ENCODE measurements around the gene SEMA3F.

SEMA3F gene

DNA sequence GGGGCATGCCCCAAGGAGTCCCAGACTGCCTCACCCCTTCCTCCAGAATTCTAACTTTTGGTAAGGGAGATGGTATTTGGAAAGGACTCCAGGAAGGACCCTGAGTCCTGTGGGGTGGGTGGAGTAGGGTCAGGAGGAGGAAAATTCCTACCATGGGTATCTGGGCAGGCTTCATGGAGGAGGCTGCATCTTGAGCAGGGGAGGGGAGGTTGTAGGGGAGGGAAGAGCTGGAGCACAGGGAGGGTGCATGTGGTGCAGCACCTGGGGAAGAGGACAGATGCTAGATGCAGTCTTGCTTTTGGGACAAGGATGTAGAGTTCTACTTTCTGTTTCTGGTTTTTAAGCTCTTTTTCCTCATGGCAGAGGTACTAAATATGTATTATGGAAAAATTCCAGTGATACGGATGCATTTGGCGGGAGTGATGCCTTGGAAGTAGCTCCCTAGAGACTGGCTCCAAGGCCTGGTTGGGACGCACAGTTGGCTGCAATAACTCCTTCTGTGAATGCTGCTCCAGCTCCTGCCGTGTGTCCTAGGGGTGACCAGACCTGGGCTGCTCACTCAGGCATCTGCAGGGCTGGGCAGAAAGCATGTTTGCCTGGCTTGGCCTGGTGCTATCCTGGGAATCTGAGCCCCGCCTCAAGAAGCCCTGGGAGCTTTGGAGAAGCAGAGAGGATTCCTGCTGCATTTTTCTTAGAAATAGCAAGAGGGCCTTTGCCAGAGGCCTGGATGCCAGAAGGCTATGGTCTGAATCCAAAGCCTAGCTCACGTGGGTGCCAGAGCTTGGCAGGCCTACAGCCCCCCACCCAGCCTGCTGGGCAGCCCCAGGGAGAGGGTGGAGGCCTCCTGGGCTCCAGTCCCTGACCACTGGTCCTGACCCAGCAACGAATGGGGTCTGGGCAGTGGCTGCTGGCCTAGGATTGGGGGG, 10.1 kb downstream of the SEMA3F start:
- TF ChIP-seq TAF1 (IDR thresholded peaks at IDR 0.05; ENCODE audit: low read depth), result no peak
- peak; percentile 54; the same call in 1 of the 2 replicates for TF ChIP-seq ZBTB7A (IDR thresholded peaks at IDR 0.05; ENCODE audit: low read depth)
- TF ChIP-seq EGR1 (IDR thresholded peaks at IDR 0.05), result no peak
- peak; percentile 0; the same call in 1 of the 2 replicates for TF ChIP-seq TCF12 (IDR thresholded peaks at IDR 0.05; ENCODE audit: low read depth)
- no peak for TF ChIP-seq CEBPB (IDR thresholded peaks at IDR 0.05)
- TF ChIP-seq, protein P1, sequence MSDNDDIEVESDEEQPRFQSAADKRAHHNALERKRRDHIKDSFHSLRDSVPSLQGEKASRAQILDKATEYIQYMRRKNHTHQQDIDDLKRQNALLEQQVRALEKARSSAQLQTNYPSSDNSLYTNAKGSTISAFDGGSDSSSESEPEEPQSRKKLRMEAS (IDR thresholded peaks at IDR 0.05), result peak; percentile 65
- TF ChIP-seq CREB1 (IDR thresholded peaks at IDR 0.05; ENCODE audit: low read depth), result no peak
- TF ChIP-seq, protein P2, sequence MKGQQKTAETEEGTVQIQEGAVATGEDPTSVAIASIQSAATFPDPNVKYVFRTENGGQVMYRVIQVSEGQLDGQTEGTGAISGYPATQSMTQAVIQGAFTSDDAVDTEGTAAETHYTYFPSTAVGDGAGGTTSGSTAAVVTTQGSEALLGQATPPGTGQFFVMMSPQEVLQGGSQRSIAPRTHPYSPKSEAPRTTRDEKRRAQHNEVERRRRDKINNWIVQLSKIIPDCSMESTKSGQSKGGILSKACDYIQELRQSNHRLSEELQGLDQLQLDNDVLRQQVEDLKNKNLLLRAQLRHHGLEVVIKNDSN (IDR thresholded peaks at IDR 0.05), result peak; percentile 56
- TF ChIP-seq YY1 (IDR thresholded peaks at IDR 0.05; ENCODE audit: low read depth), result no peak
- no peak for TF ChIP-seq RAD21 (IDR thresholded peaks at IDR 0.05; ENCODE audit: low read depth)
- peak; percentile 73 for TF ChIP-seq NFIC (IDR thresholded peaks at IDR 0.05)
- peak; percentile 77 for TF ChIP-seq EP300 (IDR thresholded peaks at IDR 0.05; ENCODE audit: borderline replicate concordance)
- TF ChIP-seq, protein P3, sequence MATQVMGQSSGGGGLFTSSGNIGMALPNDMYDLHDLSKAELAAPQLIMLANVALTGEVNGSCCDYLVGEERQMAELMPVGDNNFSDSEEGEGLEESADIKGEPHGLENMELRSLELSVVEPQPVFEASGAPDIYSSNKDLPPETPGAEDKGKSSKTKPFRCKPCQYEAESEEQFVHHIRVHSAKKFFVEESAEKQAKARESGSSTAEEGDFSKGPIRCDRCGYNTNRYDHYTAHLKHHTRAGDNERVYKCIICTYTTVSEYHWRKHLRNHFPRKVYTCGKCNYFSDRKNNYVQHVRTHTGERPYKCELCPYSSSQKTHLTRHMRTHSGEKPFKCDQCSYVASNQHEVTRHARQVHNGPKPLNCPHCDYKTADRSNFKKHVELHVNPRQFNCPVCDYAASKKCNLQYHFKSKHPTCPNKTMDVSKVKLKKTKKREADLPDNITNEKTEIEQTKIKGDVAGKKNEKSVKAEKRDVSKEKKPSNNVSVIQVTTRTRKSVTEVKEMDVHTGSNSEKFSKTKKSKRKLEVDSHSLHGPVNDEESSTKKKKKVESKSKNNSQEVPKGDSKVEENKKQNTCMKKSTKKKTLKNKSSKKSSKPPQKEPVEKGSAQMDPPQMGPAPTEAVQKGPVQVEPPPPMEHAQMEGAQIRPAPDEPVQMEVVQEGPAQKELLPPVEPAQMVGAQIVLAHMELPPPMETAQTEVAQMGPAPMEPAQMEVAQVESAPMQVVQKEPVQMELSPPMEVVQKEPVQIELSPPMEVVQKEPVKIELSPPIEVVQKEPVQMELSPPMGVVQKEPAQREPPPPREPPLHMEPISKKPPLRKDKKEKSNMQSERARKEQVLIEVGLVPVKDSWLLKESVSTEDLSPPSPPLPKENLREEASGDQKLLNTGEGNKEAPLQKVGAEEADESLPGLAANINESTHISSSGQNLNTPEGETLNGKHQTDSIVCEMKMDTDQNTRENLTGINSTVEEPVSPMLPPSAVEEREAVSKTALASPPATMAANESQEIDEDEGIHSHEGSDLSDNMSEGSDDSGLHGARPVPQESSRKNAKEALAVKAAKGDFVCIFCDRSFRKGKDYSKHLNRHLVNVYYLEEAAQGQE (IDR thresholded peaks at IDR 0.05; ENCODE audit: low read depth), result no peak
- no peak for TF ChIP-seq FOXM1 (IDR thresholded peaks at IDR 0.05; ENCODE audit: borderline replicate concordance, low read depth)
- TF ChIP-seq TEAD4 (IDR thresholded peaks at IDR 0.05), result peak; percentile 71

DNA sequence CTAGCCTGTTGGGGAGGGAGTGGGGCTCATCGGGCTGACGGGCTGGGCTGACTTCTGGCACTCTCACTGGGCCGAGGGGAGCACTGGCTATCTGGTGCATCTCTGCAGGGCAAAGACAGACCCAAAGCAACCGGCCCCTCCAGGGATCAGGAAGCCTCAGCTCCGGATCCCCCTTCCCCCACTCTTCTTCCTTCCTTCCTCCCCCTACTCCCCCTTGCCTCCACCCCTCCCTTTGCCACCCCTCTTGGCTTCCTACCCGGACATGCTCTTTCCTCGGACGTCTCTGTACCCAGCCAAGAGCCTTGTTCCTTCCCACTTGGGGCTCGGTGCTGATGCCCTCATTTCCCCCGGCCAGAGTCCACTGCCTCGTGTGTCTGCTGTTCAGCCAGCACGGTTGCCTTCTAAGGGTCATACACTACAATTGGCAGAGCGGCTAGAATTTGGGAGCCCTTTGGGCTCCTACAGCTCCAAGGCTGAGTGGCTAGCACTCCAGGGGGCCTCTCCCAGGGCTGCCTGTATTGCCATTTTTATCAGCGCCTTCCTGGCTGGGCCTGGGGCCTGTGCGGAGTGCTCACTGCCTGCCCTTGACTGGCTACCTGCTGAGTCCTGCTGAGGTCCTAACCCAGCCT, 10.9 kb downstream of the SEMA3F start:
- TF ChIP-seq TCF12 (IDR thresholded peaks at IDR 0.05; ENCODE audit: low read depth) (no peak), EGR1 (IDR thresholded peaks at IDR 0.05) (no peak)

DNA sequence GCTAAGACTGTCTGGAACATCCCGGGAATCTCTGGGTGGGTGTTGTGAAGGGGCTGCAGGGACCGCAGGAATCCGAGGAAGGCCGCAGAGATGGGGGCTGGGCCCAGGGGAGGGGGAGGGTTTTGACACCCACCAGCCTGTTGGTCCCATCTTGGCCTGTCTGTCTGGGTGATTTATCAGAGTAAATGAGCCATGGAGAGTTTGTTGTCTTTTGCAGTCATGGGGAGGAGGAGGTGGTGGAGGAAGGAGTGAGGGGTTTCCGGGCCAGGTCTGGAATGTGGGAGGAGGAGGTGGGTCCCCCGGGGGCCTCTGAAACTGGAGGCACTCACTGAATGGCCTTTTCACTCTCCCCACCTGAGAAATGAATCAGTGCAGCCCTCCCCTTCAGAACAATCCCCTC, 11.5 kb downstream of the SEMA3F start:
- TF ChIP-seq, protein P2 (IDR thresholded peaks at IDR 0.05), result no peak
- peak; percentile 67 for TF ChIP-seq NFIC (IDR thresholded peaks at IDR 0.05)
- peak; percentile 72 for TF ChIP-seq TEAD4 (IDR thresholded peaks at IDR 0.05)
- no peak; the same call in 1 of the 2 replicates for TF ChIP-seq ZBTB7A (IDR thresholded peaks at IDR 0.05; ENCODE audit: low read depth)
- TF ChIP-seq TCF12 (IDR thresholded peaks at IDR 0.05; ENCODE audit: low read depth), result peak; percentile 73; the same call in 1 of the 2 replicates
- TF ChIP-seq EGR1 (IDR thresholded peaks at IDR 0.05), result no peak
- TF ChIP-seq FOXM1 (IDR thresholded peaks at IDR 0.05; ENCODE audit: borderline replicate concordance, low read depth), result no peak
- TF ChIP-seq EP300 (IDR thresholded peaks at IDR 0.05; ENCODE audit: borderline replicate concordance), result peak; percentile 55
- TF ChIP-seq CEBPB (IDR thresholded peaks at IDR 0.05), result no peak

DNA sequence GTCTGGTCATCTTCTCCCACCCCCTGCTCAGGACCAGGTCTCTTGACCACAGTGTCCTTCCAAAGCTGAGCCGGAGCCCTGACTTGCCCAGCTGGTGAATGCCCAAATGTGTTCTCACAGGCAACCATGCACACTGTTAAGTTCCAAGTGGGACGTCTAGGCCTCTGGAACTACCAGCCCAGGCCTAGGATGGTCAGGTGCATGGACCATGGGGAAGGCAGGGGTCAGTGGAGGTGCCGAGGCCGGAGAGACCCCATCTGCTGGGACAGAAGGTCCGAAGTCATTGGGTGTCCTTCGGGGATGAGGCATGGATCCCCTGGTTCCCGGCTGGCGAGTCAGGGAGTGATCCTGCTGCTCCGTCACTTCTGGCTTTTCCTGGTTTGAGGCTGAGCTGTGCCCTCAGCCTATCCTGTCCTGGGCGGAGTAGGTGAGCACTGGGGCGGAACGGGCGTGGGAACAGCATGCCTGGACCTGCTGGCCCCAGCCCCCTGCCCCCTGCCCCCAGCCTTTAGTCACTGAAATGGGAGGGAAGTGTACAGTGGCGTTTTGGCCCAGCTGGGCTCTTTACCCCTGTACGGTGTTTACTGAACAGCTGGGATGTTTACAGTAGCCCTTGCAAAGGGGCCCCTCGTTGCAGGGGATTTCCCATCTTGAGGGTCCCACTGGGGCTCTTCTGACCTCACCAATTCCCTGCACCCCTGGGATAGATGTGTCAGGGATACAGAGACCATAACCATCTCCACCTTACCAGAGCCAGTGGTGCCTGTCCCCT, 12.1 kb downstream of the SEMA3F start:
- TF ChIP-seq TEAD4 (IDR thresholded peaks at IDR 0.05), result peak; percentile 37; the same call in 1 of the 2 replicates
- peak; percentile 81 for TF ChIP-seq EP300 (IDR thresholded peaks at IDR 0.05; ENCODE audit: borderline replicate concordance)
- TF ChIP-seq TAF1 (IDR thresholded peaks at IDR 0.05; ENCODE audit: low read depth), result no peak
- no peak for TF ChIP-seq CREB1 (IDR thresholded peaks at IDR 0.05; ENCODE audit: low read depth)
- TF ChIP-seq, protein P1 (IDR thresholded peaks at IDR 0.05), result 0 out of 2 replicates have a peak, but pooled peaks have one; percentile 42
- peak; percentile 25; the same call in 1 of the 2 replicates for TF ChIP-seq FOXM1 (IDR thresholded peaks at IDR 0.05; ENCODE audit: borderline replicate concordance, low read depth)
- peak; percentile 62 for TF ChIP-seq NFIC (IDR thresholded peaks at IDR 0.05)
- 0 out of 2 replicates have a peak, but pooled peaks have one; percentile 19 for TF ChIP-seq YY1 (IDR thresholded peaks at IDR 0.05; ENCODE audit: low read depth)
- TF ChIP-seq, protein P3 (IDR thresholded peaks at IDR 0.05; ENCODE audit: low read depth), result no peak
- no peak for TF ChIP-seq CEBPB (IDR thresholded peaks at IDR 0.05)
- TF ChIP-seq TCF12 (IDR thresholded peaks at IDR 0.05; ENCODE audit: low read depth), result peak; percentile 78
